Fibroblast of the aortic adventitia (primary cell): Measurements from ENCODE around the gene C5AR2. TPM values are rescaled to one million over a fixed set of nuclear protein-coding genes. Genes with fewer than 3 reads are reported as not detected.
"Not testable (repeated sequence)": the region's sequence is repeated elsewhere in the genome, so short reads cannot be mapped to it uniquely, and the experiment has no call there.

Source experiments
- DNase-seq: peaks from one replicate; pipeline ENCODE4 v3.0.0-alpha.2; 2010; ENCODE audit warnings: low read depth
- H3K4me3 ChIP-seq: 2 replicates; pipeline ENCODE4 v1.5.1; 2011; ENCODE audit warnings: low read depth, mild to moderate bottlenecking, control low read depth, low read length, moderate library complexity
- total RNA-seq: library from RNA; depleted of rRNA; stranded (reverse); fragments of >200 nt; gene quantifications from 2 replicates; pipeline ENCODE4 v1.2.3, GENCODE V29; 2012; ENCODE audit warnings: low replicate concordance
- TF ChIP-seq, protein P1 (sequence below): IDR thresholded peaks from 2 replicates; pipeline ENCODE4 v1.5.1; 2011; ENCODE audit warnings: mild to moderate bottlenecking, low read length, control low read depth, inconsistent platforms; ENCODE audit not compliant: insufficient read depth

C5AR2 gene
- total RNA-seq, 1 donor, result 0.63 TPM

DNA sequence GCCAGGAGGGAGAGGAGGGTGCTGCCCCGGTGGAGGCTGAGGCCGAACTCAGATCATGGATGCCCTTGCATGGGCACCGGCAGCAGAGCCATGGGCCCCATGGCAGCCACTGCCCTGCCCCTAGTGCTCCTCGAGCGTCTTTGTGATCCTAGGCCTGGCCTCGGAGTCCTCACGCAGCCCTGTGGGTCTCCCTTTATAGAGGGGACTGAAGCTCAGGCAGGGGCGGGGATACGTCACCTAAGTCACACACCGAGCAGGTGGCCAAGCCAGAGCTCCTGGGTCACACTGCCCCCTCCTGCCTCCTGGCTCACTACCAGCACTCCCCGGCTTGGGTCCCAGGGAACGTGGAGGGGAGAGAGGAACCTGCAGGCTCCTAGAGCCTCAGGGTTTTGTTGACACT, 45.8 kb downstream of the C5AR2 start:
- H3K4me3 ChIP-seq, result no peak overlapping the region
- TF ChIP-seq, protein P1, sequence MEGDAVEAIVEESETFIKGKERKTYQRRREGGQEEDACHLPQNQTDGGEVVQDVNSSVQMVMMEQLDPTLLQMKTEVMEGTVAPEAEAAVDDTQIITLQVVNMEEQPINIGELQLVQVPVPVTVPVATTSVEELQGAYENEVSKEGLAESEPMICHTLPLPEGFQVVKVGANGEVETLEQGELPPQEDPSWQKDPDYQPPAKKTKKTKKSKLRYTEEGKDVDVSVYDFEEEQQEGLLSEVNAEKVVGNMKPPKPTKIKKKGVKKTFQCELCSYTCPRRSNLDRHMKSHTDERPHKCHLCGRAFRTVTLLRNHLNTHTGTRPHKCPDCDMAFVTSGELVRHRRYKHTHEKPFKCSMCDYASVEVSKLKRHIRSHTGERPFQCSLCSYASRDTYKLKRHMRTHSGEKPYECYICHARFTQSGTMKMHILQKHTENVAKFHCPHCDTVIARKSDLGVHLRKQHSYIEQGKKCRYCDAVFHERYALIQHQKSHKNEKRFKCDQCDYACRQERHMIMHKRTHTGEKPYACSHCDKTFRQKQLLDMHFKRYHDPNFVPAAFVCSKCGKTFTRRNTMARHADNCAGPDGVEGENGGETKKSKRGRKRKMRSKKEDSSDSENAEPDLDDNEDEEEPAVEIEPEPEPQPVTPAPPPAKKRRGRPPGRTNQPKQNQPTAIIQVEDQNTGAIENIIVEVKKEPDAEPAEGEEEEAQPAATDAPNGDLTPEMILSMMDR, result no peak
- no peak for DNase-seq

DNA sequence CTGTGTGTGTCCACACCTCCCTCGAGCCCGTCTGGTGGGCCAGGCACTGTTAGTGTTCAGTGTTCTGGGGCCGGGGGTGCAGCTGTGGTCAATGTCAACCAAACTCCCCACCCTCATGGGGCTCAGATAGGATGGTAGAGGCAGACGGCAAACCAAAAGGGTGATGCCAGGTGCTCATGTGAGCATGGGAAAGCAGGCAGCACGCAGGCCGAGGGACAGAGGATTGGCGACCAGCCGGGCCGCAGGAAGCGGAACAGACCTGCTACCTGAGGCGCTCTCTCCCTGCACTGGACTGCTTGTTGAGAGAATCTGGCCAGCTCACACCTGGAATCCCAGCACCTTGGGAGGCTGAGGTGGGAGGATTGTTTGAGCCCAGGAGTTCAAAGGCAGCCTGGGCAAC, 46.3 kb downstream of the C5AR2 start:
- no peak for DNase-seq
- TF ChIP-seq, protein P1, result no peak

DNA sequence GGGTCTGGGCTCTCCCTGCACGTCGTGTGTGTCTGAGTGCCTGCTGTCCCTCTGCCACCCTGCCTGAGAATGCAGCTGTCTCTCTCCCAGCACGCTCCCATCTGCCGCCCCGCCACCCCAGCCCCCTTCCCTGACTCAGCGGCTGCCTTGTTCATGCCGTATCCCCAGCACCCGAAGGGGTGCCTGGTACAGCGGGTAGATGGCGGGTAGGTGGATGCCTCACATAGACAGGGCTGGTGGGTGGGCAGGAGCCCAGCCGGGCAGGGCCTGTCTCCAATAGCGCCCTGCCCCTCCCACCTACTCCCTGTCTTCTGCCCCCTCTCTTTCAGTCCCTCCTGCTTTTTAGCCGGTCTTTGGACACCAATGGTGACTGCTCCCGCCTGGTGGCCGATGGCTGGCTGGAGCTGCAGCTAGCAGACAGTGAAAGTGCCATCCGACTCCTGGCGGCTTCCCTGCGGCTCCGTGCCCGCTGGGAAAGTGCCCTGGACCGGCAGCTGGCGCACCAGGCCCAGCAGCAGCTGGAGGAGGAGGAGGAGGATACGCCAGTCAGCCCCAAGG, 47.5 kb downstream of the C5AR2 start:
- no peak for DNase-seq
- TF ChIP-seq, protein P1, result no peak
- no peak overlapping the region for H3K4me3 ChIP-seq

More for the DNA sequence above, 46.3 kb downstream of the C5AR2 start:
- H3K4me3 ChIP-seq, result no peak overlapping the region

DNA sequence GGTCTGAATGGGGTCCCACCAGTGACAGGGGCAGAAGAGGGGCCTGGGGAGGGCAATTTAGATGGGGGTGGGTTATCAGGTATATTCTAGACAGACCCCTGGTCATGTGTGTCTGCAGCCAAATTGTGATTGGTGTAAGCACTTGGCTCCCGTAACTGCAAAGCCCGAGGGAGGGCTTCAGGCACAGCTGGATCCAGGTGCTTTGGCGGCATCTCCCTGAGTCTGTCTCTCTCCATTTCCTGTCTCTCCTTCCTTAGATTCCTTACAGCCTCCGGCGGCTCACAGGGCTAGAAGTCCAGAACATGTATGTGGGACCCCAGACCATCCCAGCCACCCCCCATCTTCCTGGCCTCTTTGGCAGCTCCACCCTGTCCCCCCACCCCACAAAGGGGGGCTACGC, 48.6 kb downstream of the C5AR2 start:
- TF ChIP-seq, protein P1, result no peak
- DNase-seq, result no peak
- H3K4me3 ChIP-seq, result no peak overlapping the region

DNA sequence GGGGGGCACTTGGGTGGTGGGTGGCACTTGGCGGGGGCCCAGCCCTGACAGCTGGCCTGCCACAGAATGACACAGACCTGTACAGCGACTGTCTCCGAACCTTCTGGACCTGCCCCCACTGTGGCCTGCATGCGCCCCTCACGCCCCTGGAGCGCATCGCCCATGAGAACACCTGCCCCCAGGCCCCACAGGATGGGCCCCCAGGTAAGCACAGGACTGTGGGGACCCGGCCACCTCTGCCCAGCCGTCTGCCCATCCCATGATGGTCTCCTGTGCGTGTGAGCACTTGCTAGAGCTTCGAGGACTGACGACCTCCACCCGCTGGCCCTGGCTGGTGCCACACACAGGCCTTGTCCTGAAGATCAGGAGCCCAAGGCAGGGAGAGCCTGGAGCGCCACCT, 49.1 kb downstream of the C5AR2 start:
- H3K4me3 ChIP-seq, result no peak overlapping the region
- DNase-seq, result no peak
- TF ChIP-seq, protein P1, result no peak

DNA sequence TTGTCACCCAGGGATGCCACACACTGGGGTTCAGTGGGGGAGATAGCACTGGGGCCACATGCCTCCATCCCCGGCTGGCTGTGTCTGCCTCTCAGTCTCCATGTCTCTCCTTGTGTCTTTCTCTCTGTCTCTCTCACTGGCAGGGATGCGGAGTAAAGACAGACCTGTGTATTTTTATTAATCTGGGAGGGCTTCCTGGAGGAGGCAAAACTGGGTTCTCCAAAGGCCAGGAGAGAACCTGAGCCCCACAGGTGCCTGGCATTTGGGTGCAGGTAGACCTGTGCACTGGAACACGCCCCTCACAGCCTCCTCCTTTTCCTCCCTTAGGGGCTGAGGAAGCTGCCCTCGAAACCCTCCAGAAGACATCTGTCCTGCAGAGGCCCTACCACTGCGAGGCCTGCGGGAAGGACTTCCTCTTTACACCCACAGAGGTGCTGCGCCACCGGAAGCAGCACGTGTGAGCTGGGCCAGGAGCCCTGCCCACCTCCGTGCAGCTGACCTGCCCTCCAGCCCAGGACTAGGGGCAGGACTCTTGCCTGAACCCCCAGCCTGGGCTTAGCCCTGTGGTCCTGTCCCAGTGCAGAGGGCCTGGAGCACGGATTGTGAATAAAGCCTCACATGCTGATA, 49.8 kb downstream of the C5AR2 start:
- DNase-seq, result no peak
- H3K4me3 ChIP-seq, result no peak overlapping the region
- TF ChIP-seq, protein P1, result no peak

DNA sequence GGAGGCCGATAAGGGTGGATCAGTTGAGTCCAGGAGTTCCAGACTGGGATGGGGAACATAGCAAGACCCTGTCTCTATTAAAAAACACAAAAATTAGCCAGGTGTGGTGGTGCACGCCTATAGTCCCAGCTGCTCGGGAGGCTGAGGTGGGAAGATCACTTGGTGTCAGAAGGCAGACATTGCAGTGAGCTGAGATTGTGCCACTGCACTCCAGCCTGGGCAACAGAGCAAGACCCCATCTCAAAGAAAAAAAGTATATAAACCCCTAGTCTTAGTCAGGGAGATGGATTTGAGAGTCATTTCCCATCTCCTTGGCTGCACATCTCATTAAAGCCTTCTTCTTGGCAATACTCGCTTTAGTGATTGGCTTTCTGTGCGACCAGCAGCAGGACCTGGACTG, 51.9 kb downstream of the C5AR2 start:
- DNase-seq, H3K4me3 ChIP-seq: not testable (repeated sequence)

DNA sequence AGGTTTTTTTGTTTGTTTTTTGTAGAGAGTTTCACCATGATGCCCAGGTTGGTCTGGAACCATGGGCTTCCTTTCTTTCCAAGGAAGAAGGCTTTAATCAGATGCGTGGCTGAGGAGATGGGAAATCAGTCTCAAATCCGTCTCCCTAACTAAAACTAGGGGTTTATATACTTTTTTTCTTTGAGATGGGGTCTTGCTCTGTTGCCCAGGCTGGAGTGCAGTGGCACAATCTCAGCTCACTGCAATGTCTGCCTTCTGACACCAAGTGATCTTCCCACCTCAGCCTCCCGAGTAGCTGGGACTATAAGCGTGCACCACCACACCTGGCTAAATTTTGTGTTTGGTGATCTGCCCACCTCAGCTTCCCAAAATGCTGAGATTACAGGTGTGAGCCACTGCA, 52.6 kb downstream of the C5AR2 start:
- not testable (repeated sequence) for DNase-seq, H3K4me3 ChIP-seq

DNA sequence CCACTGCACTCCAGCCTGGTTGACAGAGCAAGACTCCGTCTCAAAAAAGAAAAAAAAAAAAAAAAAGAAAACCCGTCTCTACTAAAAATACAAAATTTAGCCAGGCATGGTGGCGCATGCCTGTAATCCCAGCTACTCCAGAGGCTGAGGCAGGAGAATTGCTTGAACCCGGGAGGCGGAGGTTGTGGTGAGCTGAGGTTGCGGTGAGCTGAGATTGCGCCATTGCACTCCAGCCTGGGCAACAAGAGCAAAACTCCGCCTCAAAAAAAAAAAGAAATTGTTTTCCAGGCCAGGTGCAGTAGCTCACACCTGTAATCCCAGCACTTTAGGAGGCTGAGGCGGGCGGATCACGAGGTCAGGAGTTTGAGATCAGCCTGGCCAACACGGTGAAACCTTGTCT, 54.6 kb downstream of the C5AR2 start:
- not testable (repeated sequence) for DNase-seq, H3K4me3 ChIP-seq

DNA sequence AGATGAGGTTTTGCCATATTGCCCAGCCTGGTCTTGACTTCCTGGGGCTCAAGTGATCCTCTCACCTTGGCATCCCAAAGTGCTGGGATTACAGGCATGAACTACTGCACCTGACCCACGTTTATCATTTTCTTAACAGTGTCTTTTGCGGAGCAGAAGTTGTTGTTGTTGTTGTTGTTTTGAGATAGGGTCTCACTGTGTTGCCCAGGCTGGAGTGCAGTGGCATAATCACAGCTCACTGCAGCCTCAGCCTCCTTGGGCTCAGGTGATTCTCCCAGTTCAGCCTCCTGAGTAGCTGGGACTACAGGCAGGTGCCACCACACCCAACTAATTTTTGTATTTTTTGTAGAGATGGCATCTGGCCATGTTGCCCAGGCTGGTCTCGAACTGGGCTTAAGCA, 55.6 kb downstream of the C5AR2 start:
- H3K4me3 ChIP-seq, DNase-seq: not testable (repeated sequence)

DNA sequence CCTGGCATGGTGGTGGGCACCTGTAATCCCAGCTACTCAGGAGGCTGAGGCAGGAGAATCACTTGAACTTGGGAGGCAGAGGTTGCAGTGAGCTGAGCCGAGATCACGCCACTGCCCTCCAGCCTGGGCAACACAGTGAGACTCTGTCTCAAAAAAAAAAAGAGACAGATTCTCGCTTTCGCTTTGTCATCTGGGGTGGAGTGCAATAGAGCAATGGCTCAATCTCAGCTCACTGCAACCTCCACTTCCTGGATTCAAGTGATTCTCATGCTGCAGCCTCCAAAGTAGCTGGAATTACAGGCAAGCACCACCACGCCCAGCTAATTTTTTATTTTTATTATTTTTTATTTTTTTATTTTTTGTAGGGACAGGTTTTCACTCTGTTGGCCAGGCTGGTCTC, 56.7 kb downstream of the C5AR2 start:
- not testable (repeated sequence) for DNase-seq, H3K4me3 ChIP-seq
